ENCODE data around the gene PRR5L.

Gene PRR5L

GRCh38 chr11:36492724-36493304 lies 196.7 kb downstream of the PRR5L start:
- ChIA-PET CTCF (interaction anchor here (0.7 to 1.4 kb wide), 11 partner anchors 9 to 671 kb away, joined by 3 to 10 read pairs (median 4); partner anchors contain the start of gene COMMD9), POLR2A (interaction anchor here (0.6 to 1.4 kb wide), 3 partner anchors 13 to 203 kb away, joined by 3 to 4 read pairs (median 3); partner anchors contain the start of genes COMMD9 and TRAF6)
- DNase-seq (ENCODE audit: extremely low spot score): peak; percentile 50
- TF ChIP-seq ARNT (IDR thresholded peaks at IDR 0.05): no peak
- TF ChIP-seq BHLHE40 (IDR thresholded peaks at IDR 0.05; ENCODE audit: borderline replicate concordance): no peak
- TF ChIP-seq ELF4 (IDR thresholded peaks at IDR 0.05): no peak
- no peak for TF ChIP-seq HDGF (IDR thresholded peaks at IDR 0.05; ENCODE audit: borderline replicate concordance)
- no peak for TF ChIP-seq L3MBTL2 (conservative IDR thresholded peaks at IDR 0.05)
- no peak for TF ChIP-seq FOXM1 (IDR thresholded peaks at IDR 0.05; ENCODE audit: borderline replicate concordance)
- TF ChIP-seq TARDBP (IDR thresholded peaks at IDR 0.05): no peak
- TF ChIP-seq SP1 (IDR thresholded peaks at IDR 0.05): no peak
- TF ChIP-seq CTBP1 (IDR thresholded peaks at IDR 0.05; ENCODE audit: borderline replicate concordance): no peak
- TF ChIP-seq FOXA1 (IDR thresholded peaks at IDR 0.05): no peak
- TF ChIP-seq PKNOX1 (IDR thresholded peaks at IDR 0.05): no peak

- DNase-seq (ENCODE audit: extremely low spot score): no peak
- POLR2A ChIA-PET: interaction anchor here (0.6 to 1.4 kb wide), 3 partner anchors 14 to 204 kb away, joined by 3 to 4 read pairs (median 3); partner anchors contain the start of genes COMMD9 and TRAF6
- CTCF ChIA-PET: interaction anchor here (0.7 to 1.4 kb wide), 11 partner anchors 9 to 671 kb away, joined by 3 to 10 read pairs (median 4); partner anchors contain the start of gene COMMD9
- no peak for TF ChIP-seq SP1 (IDR thresholded peaks at IDR 0.05)
- no peak for TF ChIP-seq FOXM1 (IDR thresholded peaks at IDR 0.05; ENCODE audit: borderline replicate concordance)
- TF ChIP-seq TARDBP (IDR thresholded peaks at IDR 0.05): no peak
- no peak for TF ChIP-seq ARNT (IDR thresholded peaks at IDR 0.05)
- no peak for TF ChIP-seq ZNF384 (IDR thresholded peaks at IDR 0.05)
- TF ChIP-seq NFRKB (IDR thresholded peaks at IDR 0.05): no peak
- TF ChIP-seq HDGF (IDR thresholded peaks at IDR 0.05; ENCODE audit: borderline replicate concordance): no peak
- TF ChIP-seq FOXA1 (IDR thresholded peaks at IDR 0.05): no peak
- TF ChIP-seq CTBP1 (IDR thresholded peaks at IDR 0.05; ENCODE audit: borderline replicate concordance): no peak
- no peak for TF ChIP-seq FOXK2 (IDR thresholded peaks at IDR 0.05)
- no peak for TF ChIP-seq SUZ12 (IDR thresholded peaks at IDR 0.05)
Measured at GRCh38 chr11:36493332-36493731, 197.2 kb downstream of the PRR5L start.

GRCh38 chr11:36498721-36499120 lies 202.6 kb downstream of the PRR5L start:
- ChIA-PET POLR2A (no interaction called here), CTCF (no interaction called here)
- no peak for TF ChIP-seq HDGF (IDR thresholded peaks at IDR 0.05; ENCODE audit: borderline replicate concordance)
- no peak for TF ChIP-seq L3MBTL2 (conservative IDR thresholded peaks at IDR 0.05)
- no peak for TF ChIP-seq ARNT (IDR thresholded peaks at IDR 0.05)
- no peak for TF ChIP-seq NFRKB (IDR thresholded peaks at IDR 0.05)
- TF ChIP-seq TARDBP (IDR thresholded peaks at IDR 0.05): no peak
- no peak for TF ChIP-seq SUZ12 (IDR thresholded peaks at IDR 0.05)
- TF ChIP-seq FOXA1 (IDR thresholded peaks at IDR 0.05): no peak
- DNase-seq (ENCODE audit: extremely low spot score): no peak

GRCh38 chr11:36499315-36499714 lies 203.2 kb downstream of the PRR5L start:
- TF ChIP-seq HDGF (IDR thresholded peaks at IDR 0.05; ENCODE audit: borderline replicate concordance) (no peak), ELF4 (IDR thresholded peaks at IDR 0.05) (no peak), SP1 (IDR thresholded peaks at IDR 0.05) (no peak), CTBP1 (IDR thresholded peaks at IDR 0.05; ENCODE audit: borderline replicate concordance) (no peak), FOXA1 (IDR thresholded peaks at IDR 0.05) (no peak), ARNT (IDR thresholded peaks at IDR 0.05) (no peak), FOXK2 (IDR thresholded peaks at IDR 0.05) (no peak), TARDBP (IDR thresholded peaks at IDR 0.05) (no peak), FOXM1 (IDR thresholded peaks at IDR 0.05; ENCODE audit: borderline replicate concordance) (no peak), BHLHE40 (IDR thresholded peaks at IDR 0.05; ENCODE audit: borderline replicate concordance) (no peak), ZNF384 (IDR thresholded peaks at IDR 0.05) (no peak), LEF1 (IDR thresholded peaks at IDR 0.05; ENCODE audit: borderline replicate concordance) (no peak), L3MBTL2 (conservative IDR thresholded peaks at IDR 0.05) (no peak), PKNOX1 (IDR thresholded peaks at IDR 0.05) (no peak), NFRKB (IDR thresholded peaks at IDR 0.05) (no peak), SUZ12 (IDR thresholded peaks at IDR 0.05) (no peak)
- DNase-seq (ENCODE audit: extremely low spot score): no peak
- ChIA-PET POLR2A (no interaction called here), CTCF (no interaction called here)

GRCh38 chr11:36500315-36500721 lies 204.2 kb downstream of the PRR5L start:
- CTCF ChIA-PET: no interaction called here
- TF ChIP-seq PKNOX1 (IDR thresholded peaks at IDR 0.05): no peak
- TF ChIP-seq FOXA1 (IDR thresholded peaks at IDR 0.05): no peak
- TF ChIP-seq ARNT (IDR thresholded peaks at IDR 0.05): no peak
- no peak for TF ChIP-seq ZNF384 (IDR thresholded peaks at IDR 0.05)
- DNase-seq (ENCODE audit: extremely low spot score): peak; percentile 19
- POLR2A ChIA-PET: interaction anchor here (0.5 to 2.4 kb wide), 2 partner anchors 10 to 412 kb away, joined by 3 to 8 read pairs; partner anchors contain the start of gene TRAF6

- no peak for DNase-seq (ENCODE audit: extremely low spot score)
- ChIA-PET POLR2A (interaction anchor here (2.4 kb wide), 1 partner anchor 9 kb away, joined by 8 read pairs; the partner anchor contains the start of gene TRAF6), CTCF (interaction anchor here (0.8 to 2.6 kb wide), 3 partner anchors 8 to 40 kb away, joined by 3 to 10 read pairs (median 4); partner anchors contain the start of gene TRAF6)
- TF ChIP-seq ZNF384 (IDR thresholded peaks at IDR 0.05) (no peak), CTBP1 (IDR thresholded peaks at IDR 0.05; ENCODE audit: borderline replicate concordance) (no peak), FOXM1 (IDR thresholded peaks at IDR 0.05; ENCODE audit: borderline replicate concordance) (no peak), ELF4 (IDR thresholded peaks at IDR 0.05) (no peak), SUZ12 (IDR thresholded peaks at IDR 0.05) (no peak), FOXA1 (IDR thresholded peaks at IDR 0.05) (no peak), FOXK2 (IDR thresholded peaks at IDR 0.05) (no peak), SP1 (IDR thresholded peaks at IDR 0.05) (no peak)
Measured at GRCh38 chr11:36501236-36501635, 205.1 kb downstream of the PRR5L start.

Data from HEK293T (cell line).